Breast epithelium (tissue), 4 donors: ENCODE data around the gene GMDS. TPM values are rescaled to one million over a fixed set of nuclear protein-coding genes. Genes with fewer than 3 reads are reported as not detected.

Source experiments
- DNase-seq, 2 donors: peaks; one replicate each; pipeline ENCODE4 v3.0.0-alpha.2; 2019; ENCODE audit warnings: low spot score in 2 of 2
- H3K27ac ChIP-seq, 2 donors: fragments of 200-600 bp; sonication (generic) in 1 of 2; one replicate each; pipeline ENCODE4 v1.5.1; 2016 to 2019; ENCODE audit warnings: mild to moderate bottlenecking in 1 of 2
- H3K27me3 ChIP-seq, 2 donors: fragments of 200-600 bp; sonication (generic) in 1 of 2; one replicate each; pipeline versions ENCODE4 v1.5.1 to v1.6.0; 2017 to 2019; ENCODE audit warnings: control low read depth in 1 of 2, mild to moderate bottlenecking in 1 of 2
- H3K36me3 ChIP-seq: fragments of 200-600 bp; one replicate; pipeline ENCODE4 v1.5.1; 2019
- H3K4me1 ChIP-seq, 2 donors: fragments of 200-600 bp; sonication (generic); one replicate each; pipeline ENCODE4 v1.5.1; 2016 to 2019; ENCODE audit warnings: control low read depth in 1 of 2
- H3K4me3 ChIP-seq, 3 donors: fragments of 200-600 bp; sonication (generic); 1 replicate in 2 of 3; 2 replicates in 1 of 3; pipeline ENCODE4 v1.5.1; 2016 to 2019; ENCODE audit warnings: mild to moderate bottlenecking in 3 of 3, moderate library complexity in 2 of 3
- H3K9me3 ChIP-seq, 2 donors: fragments of 200-600 bp; sonication (generic) in 1 of 2; one replicate each; pipeline ENCODE4 v1.5.1; 2016 to 2019; ENCODE audit warnings: control low read depth in 1 of 2
- CTCF ChIP-seq, 3 donors: fragments of 450-650 bp; IDR thresholded peaks; one replicate each; pipeline ENCODE4 v1.5.1; 2016 to 2017; ENCODE audit warnings: antibody characterized with exemption in 3 of 3, mild to moderate bottlenecking in 3 of 3, moderate library complexity in 3 of 3
- POLR2A ChIP-seq: fragments of 450-650 bp; IDR thresholded peaks from one replicate; pipeline ENCODE4 v1.6.1; 2016; ENCODE audit warnings: antibody characterized with exemption, mild to moderate bottlenecking, moderate library complexity
- POLR2AphosphoS5 ChIP-seq, 3 donors: sonication (generic); formaldehyde crosslinking; IDR thresholded peaks; one replicate each; pipeline ENCODE4 v1.6.1; 2017; ENCODE audit warnings: antibody characterized with exemption in 3 of 3
- intact Hi-C: fragments of 100-400 bp; cut with DNase I; formaldehyde crosslinking; loops from one replicate; pipeline ENCODE4 v1.15.1; 2023; ENCODE audit warnings: low total_unique reads
- total RNA-seq, 3 donors: library from RNA; depleted of rRNA; stranded (reverse); fragments of >200 nt; gene quantifications; one replicate each; pipeline ENCODE4 v1.1.0, GENCODE V29; 2016

Gene GMDS
- total RNA-seq, 3 donors from 2014 or later: 7.5 to 29.2 (median 17.0) TPM

- Histone ChIP-seq H3K4me3 (no peak overlapping the region), H3K27me3 (no peaks in the 10 kb centered on the region), H3K9me3 (no peaks in the 10 kb centered on the region), H3K27ac (peak overlapping the region in 1 of 2 donors; percentile 3), H3K4me1 (no peaks in the 10 kb centered on the region), H3K36me3 (no peaks in the 10 kb centered on the region)
- DNase-seq: no peak
- intact Hi-C loops: no loop called here
- TF ChIP-seq CTCF (IDR thresholded peaks at IDR 0.05) (no peak), POLR2AphosphoS5 (IDR thresholded peaks at IDR 0.05) (no peak)
Observed at GRCh38 chr6:2230659-2231277, 14.6 kb downstream of the GMDS start.

- Histone ChIP-seq H3K36me3 (no peaks in the 10 kb centered on the region), H3K9me3 (no peaks in the 10 kb centered on the region), H3K27me3 (no peaks in the 10 kb centered on the region), H3K4me3 (no peak overlapping the region), H3K4me1 (no peaks in the 10 kb centered on the region), H3K27ac (no peak overlapping the region)
- intact Hi-C loops: no loop called here
- TF ChIP-seq CTCF (IDR thresholded peaks at IDR 0.05) (no peak), POLR2A (no peak), POLR2AphosphoS5 (IDR thresholded peaks at IDR 0.05) (no peak)
- no peak for DNase-seq
Observed at GRCh38 chr6:2229742-2230141, 15.7 kb downstream of the GMDS start.

- Histone ChIP-seq H3K9me3 (no peaks in the 10 kb centered on the region), H3K4me3 (no peak overlapping the region), H3K27ac (no peak overlapping the region), H3K4me1 (no peaks in the 10 kb centered on the region), H3K27me3 (no peaks in the 10 kb centered on the region), H3K36me3 (no peaks in the 10 kb centered on the region)
- intact Hi-C loops: no loop called here
- no peak for TF ChIP-seq CTCF (IDR thresholded peaks at IDR 0.05)
- no peak for TF ChIP-seq POLR2AphosphoS5 (IDR thresholded peaks at IDR 0.05)
- no peak for TF ChIP-seq POLR2A
- DNase-seq: no peak
Observed at GRCh38 chr6:2229039-2229438, 16.4 kb downstream of the GMDS start.

GRCh38 chr6:2228392-2228791 is 17.0 kb downstream of the GMDS start:
- Histone ChIP-seq H3K9me3 (no peaks in the 10 kb centered on the region), H3K27ac (no peak overlapping the region), H3K36me3 (no peaks in the 10 kb centered on the region), H3K4me1 (no peaks in the 10 kb centered on the region), H3K27me3 (no peaks in the 10 kb centered on the region), H3K4me3 (no peak overlapping the region)
- intact Hi-C loops: no loop called here
- no peak for DNase-seq
- TF ChIP-seq POLR2AphosphoS5 (IDR thresholded peaks at IDR 0.05) (no peak), CTCF (IDR thresholded peaks at IDR 0.05) (no peak), POLR2A (no peak)

- no peak overlapping the region for H3K27ac ChIP-seq
- H3K4me3 ChIP-seq: no peak overlapping the region
- no peaks in the 10 kb centered on the region for H3K36me3 ChIP-seq
- no peaks in the 10 kb centered on the region for H3K9me3 ChIP-seq
- TF ChIP-seq POLR2A: no peak
- TF ChIP-seq POLR2AphosphoS5 (IDR thresholded peaks at IDR 0.05): no peak
- TF ChIP-seq CTCF (IDR thresholded peaks at IDR 0.05): no peak
- intact Hi-C loops: no loop called here
- H3K4me1 ChIP-seq: peaks cover 0 to 6% of the 10 kb centered on the region in 2 donors
- DNase-seq: no peak
- no peaks in the 10 kb centered on the region for H3K27me3 ChIP-seq
Observed at GRCh38 chr6:2226775-2227174, 18.6 kb downstream of the GMDS start.
